HEK293 (cell line): ENCODE data around the gene TREM1.

Experiments
- CTCF ChIA-PET: fragments of 350-600 bp; formaldehyde crosslinking; extraction: SDS; loops from one replicate; lab custom pipeline; 2021; ENCODE audit warnings: antibody characterized with exemption; lab: Yijun Ruan, JAX
- POLR2A ChIA-PET: fragments of 300-600 bp; formaldehyde crosslinking; extraction: SDS; loops from one replicate; lab custom pipeline; 2020; ENCODE audit warnings: antibody characterized with exemption, inconsistent platforms; lab: Yijun Ruan, JAX
- H3K27ac ChIP-seq: fragments of 200-500 bp; sonication (Bioruptor generic); 2 replicates; pipeline ENCODE4 v1.5.1; 2014; ENCODE audit warnings: low read depth, low read length, control low read depth, inconsistent platforms; ENCODE audit errors: extremely low read depth
- H3K36me3 ChIP-seq, 2 experiments: fragments of 200-500 bp in 1 of 2; sonication (Bioruptor generic) in 1 of 2; 1 replicate in 1 of 2; 2 replicates in 1 of 2; pipeline ENCODE4 v1.5.1; 2014 to 2017; ENCODE audit warnings: inconsistent platforms in 2 of 2, low read length in 2 of 2; ENCODE audit not compliant: control insufficient read depth in 2 of 2, insufficient read depth in 1 of 2
- H3K4me1 ChIP-seq: fragments of 200-500 bp; sonication (Bioruptor generic); 2 replicates; pipeline ENCODE4 v1.5.1; 2014; ENCODE audit warnings: mild to moderate bottlenecking, low read length, inconsistent platforms; ENCODE audit not compliant: control insufficient read depth, insufficient read depth
- H3K4me3 ChIP-seq: 2 replicates; pipeline ENCODE4 v1.5.1; 2011; ENCODE audit warnings: low read depth, mild to moderate bottlenecking, control low read depth, low read length, moderate library complexity
- H3K9me3 ChIP-seq: fragments of 200-500 bp; sonication (Bioruptor generic); 2 replicates; pipeline ENCODE4 v1.5.1; 2014; ENCODE audit warnings: low read depth, low read length, inconsistent platforms; ENCODE audit not compliant: control insufficient read depth, insufficient read depth
- BCL11A ChIP-seq: fragments of 450-650 bp; formaldehyde crosslinking; IDR thresholded peaks from 2 replicates; pipeline ENCODE4 v1.5.1; 2016; ENCODE audit warnings: low read depth, missing biosample characterization, missing genetic modification characterization
- GFI1B ChIP-seq: fragments of 450-650 bp; formaldehyde crosslinking; IDR thresholded peaks from 2 replicates; pipeline ENCODE4 v1.5.1; 2016; ENCODE audit warnings: missing biosample characterization, missing genetic modification characterization
- IKZF3 ChIP-seq: fragments of 450-650 bp; IDR thresholded peaks from 2 replicates; pipeline ENCODE4 v1.5.0; 2018; ENCODE audit warnings: missing biosample characterization, mild to moderate bottlenecking, missing genetic modification characterization, moderate library complexity
- OSR2 ChIP-seq: fragments of 450-650 bp; formaldehyde crosslinking; IDR thresholded peaks from 2 replicates; pipeline ENCODE4 v1.5.1; 2016; ENCODE audit warnings: missing biosample characterization, missing genetic modification characterization
- SCRT2 ChIP-seq: fragments of 450-650 bp; formaldehyde crosslinking; IDR thresholded peaks from 2 replicates; pipeline ENCODE4 v1.5.1; 2016; ENCODE audit warnings: missing biosample characterization, missing genetic modification characterization
- ZEB2 ChIP-seq: fragments of 450-650 bp; formaldehyde crosslinking; IDR thresholded peaks from 2 replicates; pipeline ENCODE4 v1.5.1; 2016; ENCODE audit warnings: missing biosample characterization, missing genetic modification characterization
- ZFP3 ChIP-seq: fragments of 450-650 bp; formaldehyde crosslinking; IDR thresholded peaks from 2 replicates; pipeline ENCODE4 v1.5.1; 2016; ENCODE audit warnings: low read depth, missing biosample characterization, missing genetic modification characterization
- ZNF132 ChIP-seq: fragments of 450-650 bp; formaldehyde crosslinking; IDR thresholded peaks from 2 replicates; pipeline ENCODE4 v1.5.1; 2017; ENCODE audit warnings: missing biosample characterization, missing genetic modification characterization, borderline replicate concordance
- ZNF138 ChIP-seq: fragments of 450-650 bp; formaldehyde crosslinking; IDR thresholded peaks from 2 replicates; pipeline ENCODE4 v1.5.1; 2016; ENCODE audit warnings: missing biosample characterization, missing genetic modification characterization, borderline replicate concordance
- ZNF221 ChIP-seq: fragments of 450-650 bp; formaldehyde crosslinking; IDR thresholded peaks from 2 replicates; pipeline ENCODE4 v1.5.1; 2017; ENCODE audit warnings: missing biosample characterization, missing genetic modification characterization, borderline replicate concordance
- ZNF404 ChIP-seq: fragments of 450-650 bp; formaldehyde crosslinking; IDR thresholded peaks from 2 replicates; pipeline ENCODE4 v1.5.1; 2017; ENCODE audit warnings: missing biosample characterization, missing genetic modification characterization
- ZNF521 ChIP-seq: fragments of 450-650 bp; formaldehyde crosslinking; IDR thresholded peaks from 2 replicates; pipeline ENCODE4 v1.5.1; 2017; ENCODE audit warnings: missing biosample characterization, mild to moderate bottlenecking, missing genetic modification characterization
- ZNF548 ChIP-seq: fragments of 450-650 bp; formaldehyde crosslinking; IDR thresholded peaks from 2 replicates; pipeline ENCODE4 v1.5.1; 2016; ENCODE audit warnings: missing biosample characterization, missing genetic modification characterization
- ZNF623 ChIP-seq: fragments of 450-650 bp; formaldehyde crosslinking; IDR thresholded peaks from 2 replicates; pipeline ENCODE4 v1.5.1; 2016; ENCODE audit warnings: missing biosample characterization, missing genetic modification characterization
- ZNF677 ChIP-seq: fragments of 450-650 bp; IDR thresholded peaks from 2 replicates; pipeline ENCODE4 v1.5.0; 2018; ENCODE audit warnings: missing biosample characterization, mild to moderate bottlenecking, missing genetic modification characterization, moderate library complexity
- ZNF843 ChIP-seq: fragments of 450-650 bp; formaldehyde crosslinking; IDR thresholded peaks from 2 replicates; pipeline ENCODE4 v1.5.1; 2016; ENCODE audit warnings: missing biosample characterization, missing genetic modification characterization
- TF ChIP-seq, protein P1 (sequence below): fragments of 450-650 bp; formaldehyde crosslinking; IDR thresholded peaks from 2 replicates; pipeline ENCODE4 v1.5.1; 2017; ENCODE audit warnings: missing biosample characterization, missing genetic modification characterization
- TF ChIP-seq, protein P2 (sequence below): fragments of 450-650 bp; formaldehyde crosslinking; IDR thresholded peaks from 2 replicates; pipeline ENCODE4 v1.5.1; 2017; ENCODE audit warnings: missing biosample characterization, missing genetic modification characterization
- TF ChIP-seq, protein P3 (sequence below): fragments of 450-650 bp; formaldehyde crosslinking; IDR thresholded peaks from 2 replicates; pipeline ENCODE4 v1.5.0; 2017; ENCODE audit warnings: missing biosample characterization, missing genetic modification characterization, borderline replicate concordance
- TF ChIP-seq, protein P4 (sequence below): fragments of 450-650 bp; formaldehyde crosslinking; IDR thresholded peaks from 2 replicates; pipeline ENCODE4 v1.5.1; 2016; ENCODE audit warnings: missing biosample characterization, missing genetic modification characterization
- TF ChIP-seq, protein P5 (sequence below): fragments of 450-650 bp; formaldehyde crosslinking; IDR thresholded peaks from 2 replicates; pipeline ENCODE4 v1.5.1; 2016; ENCODE audit warnings: missing biosample characterization, missing genetic modification characterization, borderline replicate concordance
- TF ChIP-seq, protein P6 (sequence below): fragments of 450-650 bp; formaldehyde crosslinking; IDR thresholded peaks from 2 replicates; pipeline ENCODE4 v1.5.1; 2017; ENCODE audit warnings: missing biosample characterization, missing genetic modification characterization

TREM1 gene

DNA sequence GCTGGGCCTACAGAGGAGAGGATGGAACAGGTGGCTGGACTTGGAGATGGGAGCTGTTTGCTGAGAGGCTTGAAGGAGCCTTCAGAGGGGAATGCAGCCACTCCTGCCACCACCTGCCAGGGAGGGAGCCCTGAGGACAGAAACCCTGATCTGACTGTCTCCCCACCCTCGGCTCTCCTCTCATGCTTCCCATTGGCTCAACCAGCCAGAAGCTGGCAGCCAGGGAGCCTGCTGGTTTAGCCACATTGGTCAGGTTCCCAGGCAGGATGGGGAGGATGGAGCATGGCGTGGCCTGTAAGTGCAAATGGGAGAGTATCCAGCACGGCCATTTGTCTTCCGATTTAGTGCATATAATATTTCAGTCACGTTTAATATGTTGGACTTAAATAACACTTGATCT, 12.8 kb downstream of the TREM1 start (continued):
- TF ChIP-seq, protein P1, sequence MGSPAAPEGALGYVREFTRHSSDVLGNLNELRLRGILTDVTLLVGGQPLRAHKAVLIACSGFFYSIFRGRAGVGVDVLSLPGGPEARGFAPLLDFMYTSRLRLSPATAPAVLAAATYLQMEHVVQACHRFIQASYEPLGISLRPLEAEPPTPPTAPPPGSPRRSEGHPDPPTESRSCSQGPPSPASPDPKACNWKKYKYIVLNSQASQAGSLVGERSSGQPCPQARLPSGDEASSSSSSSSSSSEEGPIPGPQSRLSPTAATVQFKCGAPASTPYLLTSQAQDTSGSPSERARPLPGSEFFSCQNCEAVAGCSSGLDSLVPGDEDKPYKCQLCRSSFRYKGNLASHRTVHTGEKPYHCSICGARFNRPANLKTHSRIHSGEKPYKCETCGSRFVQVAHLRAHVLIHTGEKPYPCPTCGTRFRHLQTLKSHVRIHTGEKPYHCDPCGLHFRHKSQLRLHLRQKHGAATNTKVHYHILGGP (tag by site-specific recombination) = no peak
- no peak for TF ChIP-seq ZNF221 (tag by site-specific recombination)
- TF ChIP-seq GFI1B (tag by site-specific recombination) = no peak
- no peak for TF ChIP-seq ZNF548 (tag by site-specific recombination)
- TF ChIP-seq ZNF521 = no peak
- no peak for TF ChIP-seq BCL11A
- TF ChIP-seq ZFP3 (tag by site-specific recombination) = no peak
- TF ChIP-seq, protein P2, sequence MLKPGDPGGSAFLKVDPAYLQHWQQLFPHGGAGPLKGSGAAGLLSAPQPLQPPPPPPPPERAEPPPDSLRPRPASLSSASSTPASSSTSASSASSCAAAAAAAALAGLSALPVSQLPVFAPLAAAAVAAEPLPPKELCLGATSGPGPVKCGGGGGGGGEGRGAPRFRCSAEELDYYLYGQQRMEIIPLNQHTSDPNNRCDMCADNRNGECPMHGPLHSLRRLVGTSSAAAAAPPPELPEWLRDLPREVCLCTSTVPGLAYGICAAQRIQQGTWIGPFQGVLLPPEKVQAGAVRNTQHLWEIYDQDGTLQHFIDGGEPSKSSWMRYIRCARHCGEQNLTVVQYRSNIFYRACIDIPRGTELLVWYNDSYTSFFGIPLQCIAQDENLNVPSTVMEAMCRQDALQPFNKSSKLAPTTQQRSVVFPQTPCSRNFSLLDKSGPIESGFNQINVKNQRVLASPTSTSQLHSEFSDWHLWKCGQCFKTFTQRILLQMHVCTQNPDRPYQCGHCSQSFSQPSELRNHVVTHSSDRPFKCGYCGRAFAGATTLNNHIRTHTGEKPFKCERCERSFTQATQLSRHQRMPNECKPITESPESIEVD (tag by site-specific recombination) = no peak
- TF ChIP-seq, protein P3, sequence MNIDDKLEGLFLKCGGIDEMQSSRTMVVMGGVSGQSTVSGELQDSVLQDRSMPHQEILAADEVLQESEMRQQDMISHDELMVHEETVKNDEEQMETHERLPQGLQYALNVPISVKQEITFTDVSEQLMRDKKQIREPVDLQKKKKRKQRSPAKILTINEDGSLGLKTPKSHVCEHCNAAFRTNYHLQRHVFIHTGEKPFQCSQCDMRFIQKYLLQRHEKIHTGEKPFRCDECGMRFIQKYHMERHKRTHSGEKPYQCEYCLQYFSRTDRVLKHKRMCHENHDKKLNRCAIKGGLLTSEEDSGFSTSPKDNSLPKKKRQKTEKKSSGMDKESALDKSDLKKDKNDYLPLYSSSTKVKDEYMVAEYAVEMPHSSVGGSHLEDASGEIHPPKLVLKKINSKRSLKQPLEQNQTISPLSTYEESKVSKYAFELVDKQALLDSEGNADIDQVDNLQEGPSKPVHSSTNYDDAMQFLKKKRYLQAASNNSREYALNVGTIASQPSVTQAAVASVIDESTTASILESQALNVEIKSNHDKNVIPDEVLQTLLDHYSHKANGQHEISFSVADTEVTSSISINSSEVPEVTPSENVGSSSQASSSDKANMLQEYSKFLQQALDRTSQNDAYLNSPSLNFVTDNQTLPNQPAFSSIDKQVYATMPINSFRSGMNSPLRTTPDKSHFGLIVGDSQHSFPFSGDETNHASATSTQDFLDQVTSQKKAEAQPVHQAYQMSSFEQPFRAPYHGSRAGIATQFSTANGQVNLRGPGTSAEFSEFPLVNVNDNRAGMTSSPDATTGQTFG (tag by site-specific recombination) = no peak

DNA sequence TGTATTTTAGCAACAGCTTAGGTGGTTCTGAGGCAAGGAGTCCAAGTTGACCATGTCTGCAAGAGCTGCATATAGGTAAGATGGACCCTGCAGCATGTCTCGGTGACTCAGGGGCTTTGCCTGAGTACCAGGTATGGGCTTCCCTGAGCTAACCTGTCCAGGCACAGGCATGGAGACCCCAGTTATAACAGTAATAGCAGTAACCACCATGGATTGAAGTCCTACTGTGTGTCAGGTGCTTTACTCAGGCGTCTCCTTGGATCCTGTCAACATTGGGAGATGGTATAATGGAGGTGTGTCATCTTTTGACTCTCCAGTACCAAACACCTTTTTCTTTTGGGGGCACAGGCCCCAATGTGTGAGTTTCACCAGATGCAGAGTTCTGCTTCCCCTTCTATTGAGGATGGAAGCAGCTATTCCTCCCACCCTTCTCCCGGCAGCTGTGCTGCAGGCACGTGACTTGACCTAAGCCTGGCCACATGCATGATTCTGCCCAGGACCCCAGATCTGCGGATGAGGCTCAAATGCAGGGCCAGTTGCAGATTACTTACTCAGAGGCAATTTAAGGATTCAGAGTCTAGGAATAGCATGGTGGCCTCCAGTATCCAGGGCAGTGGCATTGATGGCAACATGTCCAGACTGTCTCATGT, 13.8 kb downstream of the TREM1 start:
- H3K9me3 ChIP-seq = no peaks in the 10 kb centered on the region
- no peaks in the 10 kb centered on the region for H3K36me3 ChIP-seq
- no peak overlapping the region for H3K4me3 ChIP-seq
- TF ChIP-seq ZNF138 (tag by site-specific recombination) (no peak), ZNF132 (tag by site-specific recombination) (no peak), ZNF843 (tag by site-specific recombination) (no peak), OSR2 (tag by site-specific recombination) (no peak), ZNF677 (tag by site-specific recombination) (no peak), IKZF3 (tag by site-specific recombination) (no peak), ZNF623 (tag by site-specific recombination) (no peak), ZNF404 (tag by site-specific recombination) (no peak), ZEB2 (no peak), SCRT2 (tag by site-specific recombination) (no peak)
- TF ChIP-seq, protein P4, sequence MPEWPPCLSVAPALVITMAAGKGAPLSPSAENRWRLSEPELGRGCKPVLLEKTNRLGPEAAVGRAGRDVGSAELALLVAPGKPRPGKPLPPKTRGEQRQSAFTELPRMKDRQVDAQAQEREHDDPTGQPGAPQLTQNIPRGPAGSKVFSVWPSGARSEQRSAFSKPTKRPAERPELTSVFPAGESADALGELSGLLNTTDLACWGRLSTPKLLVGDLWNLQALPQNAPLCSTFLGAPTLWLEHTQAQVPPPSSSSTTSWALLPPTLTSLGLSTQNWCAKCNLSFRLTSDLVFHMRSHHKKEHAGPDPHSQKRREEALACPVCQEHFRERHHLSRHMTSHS (tag by site-specific recombination) = no peak
- TF ChIP-seq, protein P5, sequence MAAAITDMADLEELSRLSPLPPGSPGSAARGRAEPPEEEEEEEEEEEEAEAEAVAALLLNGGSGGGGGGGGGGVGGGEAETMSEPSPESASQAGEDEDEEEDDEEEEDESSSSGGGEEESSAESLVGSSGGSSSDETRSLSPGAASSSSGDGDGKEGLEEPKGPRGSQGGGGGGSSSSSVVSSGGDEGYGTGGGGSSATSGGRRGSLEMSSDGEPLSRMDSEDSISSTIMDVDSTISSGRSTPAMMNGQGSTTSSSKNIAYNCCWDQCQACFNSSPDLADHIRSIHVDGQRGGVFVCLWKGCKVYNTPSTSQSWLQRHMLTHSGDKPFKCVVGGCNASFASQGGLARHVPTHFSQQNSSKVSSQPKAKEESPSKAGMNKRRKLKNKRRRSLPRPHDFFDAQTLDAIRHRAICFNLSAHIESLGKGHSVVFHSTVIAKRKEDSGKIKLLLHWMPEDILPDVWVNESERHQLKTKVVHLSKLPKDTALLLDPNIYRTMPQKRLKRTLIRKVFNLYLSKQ (tag by site-specific recombination) = no peak
- TF ChIP-seq, protein P1 (tag by site-specific recombination) = no peak
- TF ChIP-seq, protein P6, sequence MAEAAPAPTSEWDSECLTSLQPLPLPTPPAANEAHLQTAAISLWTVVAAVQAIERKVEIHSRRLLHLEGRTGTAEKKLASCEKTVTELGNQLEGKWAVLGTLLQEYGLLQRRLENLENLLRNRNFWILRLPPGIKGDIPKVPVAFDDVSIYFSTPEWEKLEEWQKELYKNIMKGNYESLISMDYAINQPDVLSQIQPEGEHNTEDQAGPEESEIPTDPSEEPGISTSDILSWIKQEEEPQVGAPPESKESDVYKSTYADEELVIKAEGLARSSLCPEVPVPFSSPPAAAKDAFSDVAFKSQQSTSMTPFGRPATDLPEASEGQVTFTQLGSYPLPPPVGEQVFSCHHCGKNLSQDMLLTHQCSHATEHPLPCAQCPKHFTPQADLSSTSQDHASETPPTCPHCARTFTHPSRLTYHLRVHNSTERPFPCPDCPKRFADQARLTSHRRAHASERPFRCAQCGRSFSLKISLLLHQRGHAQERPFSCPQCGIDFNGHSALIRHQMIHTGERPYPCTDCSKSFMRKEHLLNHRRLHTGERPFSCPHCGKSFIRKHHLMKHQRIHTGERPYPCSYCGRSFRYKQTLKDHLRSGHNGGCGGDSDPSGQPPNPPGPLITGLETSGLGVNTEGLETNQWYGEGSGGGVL (tag by site-specific recombination) = no peak
- no peaks in the 10 kb centered on the region for H3K4me1 ChIP-seq
- ChIA-PET POLR2A (no interaction called here), CTCF (interaction anchor here (0.5 to 1.2 kb wide), 3 partner anchors 15 to 47 kb away, joined by 3 to 4 read pairs (median 3); no protein-coding TSS in a partner anchor)
- no peak overlapping the region for H3K27ac ChIP-seq
